ENCODE results near the gene MYO1B. TPM values are rescaled to one million over a fixed set of nuclear protein-coding genes. Genes with fewer than 3 reads are reported as not detected.

The MYO1B gene
- total and polyA plus RNA-seq, 4 donors = 14.1 to 86.4 (median 56.3) TPM

DNA sequence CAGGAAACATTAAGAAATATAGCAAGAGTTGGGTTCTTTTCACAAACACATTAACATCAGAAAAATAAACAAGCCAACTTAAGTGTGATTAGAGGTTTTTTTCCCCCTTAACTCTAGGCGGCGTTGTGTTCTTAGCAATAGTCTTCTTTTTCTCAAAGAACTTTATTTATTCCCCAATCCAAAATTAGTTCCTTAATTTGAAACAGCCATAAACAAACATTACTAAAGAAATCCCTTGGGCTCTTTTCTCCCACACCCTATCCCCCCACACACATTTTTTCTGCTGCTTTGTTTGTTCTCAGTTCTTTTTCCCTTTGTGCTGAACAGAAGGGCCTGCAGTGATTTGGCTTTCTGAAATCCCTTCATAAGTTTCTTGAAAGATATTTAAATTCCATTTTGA is 13.2 kb upstream of the MYO1B start:
- intact Hi-C loops (cut with DNase I) = loop anchor here (5.0 kb wide), 2 partner anchors 265 to 270 kb away; no protein-coding TSS in a partner anchor
- DNase-seq = no peak
- Histone ChIP-seq H3K27ac (ENCODE audit: low read depth in 1 of 2, low read length in 2 of 2) (no peak overlapping the region), H3K9me3 (ENCODE audit: control insufficient read depth, low read length) (no peaks in the 10 kb centered on the region), H3K4me3 (ENCODE audit: low read length in 2 of 2) (no peak overlapping the region), H3K4me1 (ENCODE audit: control insufficient read depth in 1 of 2, insufficient read depth in 2 of 2, low read length in 2 of 2) (peaks cover 0 to 3% of the 10 kb centered on the region in 2 donors), H3K36me3 (ENCODE audit: control insufficient read depth in 1 of 2, insufficient read depth in 2 of 2, low read length in 1 of 2) (no peaks in the 10 kb centered on the region), H3K27me3 (ENCODE audit: control insufficient read depth in 1 of 2, insufficient read depth in 2 of 2, low read length in 1 of 2) (no peaks in the 10 kb centered on the region)
- ATAC-seq (ENCODE audit: low FRiP score) = no peak
- WGBS, 2 donors = 17 to 23% methylated on average over 2 of the region's 2 CpGs

DNA sequence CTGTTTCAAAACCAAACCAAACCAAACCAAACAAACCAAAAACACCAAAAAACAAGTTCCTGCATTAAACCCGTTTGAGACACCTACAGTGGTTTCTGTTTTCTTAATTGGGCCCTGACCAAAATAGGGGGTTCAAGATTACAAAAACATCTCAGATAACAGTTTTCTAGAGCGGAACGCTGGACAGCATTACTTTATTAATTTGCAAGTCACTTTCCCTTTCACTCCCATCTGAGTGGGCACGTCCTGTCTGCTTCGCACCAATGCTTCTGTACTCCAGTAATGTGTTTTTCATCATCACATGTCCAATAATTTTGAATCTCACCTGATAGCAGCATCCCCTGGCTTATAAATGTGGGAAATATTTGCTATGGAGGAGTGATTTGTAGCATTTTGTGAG is 11.7 kb upstream of the MYO1B start:
- H3K4me1 ChIP-seq (ENCODE audit: control insufficient read depth in 1 of 2, insufficient read depth in 2 of 2, low read length in 2 of 2) = peaks cover 0 to 3% of the 10 kb centered on the region in 2 donors
- no peaks in the 10 kb centered on the region for H3K9me3 ChIP-seq (ENCODE audit: control insufficient read depth, low read length)
- no peak overlapping the region for H3K4me3 ChIP-seq (ENCODE audit: low read length in 2 of 2)
- intact Hi-C loops (cut with DNase I) = loop anchor here (5.0 kb wide), 2 partner anchors 264 to 269 kb away; no protein-coding TSS in a partner anchor
- no peaks in the 10 kb centered on the region for H3K27me3 ChIP-seq (ENCODE audit: control insufficient read depth in 1 of 2, insufficient read depth in 2 of 2, low read length in 1 of 2)
- no peak for ATAC-seq (ENCODE audit: low FRiP score)
- H3K36me3 ChIP-seq (ENCODE audit: control insufficient read depth in 1 of 2, insufficient read depth in 2 of 2, low read length in 1 of 2) = no peaks in the 10 kb centered on the region
- H3K27ac ChIP-seq (ENCODE audit: low read depth in 1 of 2, low read length in 2 of 2) = no peak overlapping the region
- no peak for DNase-seq
- WGBS, 2 donors = 74 to 76% methylated on average over 5 of the region's 5 CpGs

DNA sequence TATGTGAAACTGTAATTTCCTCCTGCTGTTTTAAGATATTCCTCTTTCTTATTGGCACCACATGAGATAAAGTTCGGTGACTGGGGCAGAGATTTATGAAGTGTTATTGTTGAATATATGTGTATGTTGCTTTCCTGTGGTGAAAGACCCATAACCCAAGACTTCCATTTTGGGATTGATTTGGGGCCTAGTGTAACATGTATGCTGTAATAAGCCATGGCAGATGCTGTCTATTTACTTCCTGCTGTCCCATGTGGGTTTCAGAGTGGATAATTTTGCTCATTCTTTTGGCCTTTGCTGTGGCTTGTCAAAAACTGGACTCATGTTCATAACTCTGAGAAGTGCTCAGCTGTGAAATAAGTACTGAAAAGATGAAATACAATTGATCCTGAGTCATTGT is 10.8 kb upstream of the MYO1B start:
- DNase-seq (no peak), ATAC-seq (ENCODE audit: low FRiP score) (no peak)
- peaks cover 0 to 3% of the 10 kb centered on the region in 2 donors for H3K4me1 ChIP-seq (ENCODE audit: control insufficient read depth in 1 of 2, insufficient read depth in 2 of 2, low read length in 2 of 2)
- H3K27ac ChIP-seq (ENCODE audit: low read depth in 1 of 2, low read length in 2 of 2) = no peak overlapping the region
- no peaks in the 10 kb centered on the region for H3K9me3 ChIP-seq (ENCODE audit: control insufficient read depth, low read length)
- 71 to 89% methylated on average over 1 of the region's 1 CpG for WGBS, 2 donors
- no peaks in the 10 kb centered on the region for H3K27me3 ChIP-seq (ENCODE audit: control insufficient read depth in 1 of 2, insufficient read depth in 2 of 2, low read length in 1 of 2)
- intact Hi-C loops (cut with DNase I) = loop anchor here (5.0 kb wide), 2 partner anchors 263 to 268 kb away; no protein-coding TSS in a partner anchor
- no peak overlapping the region for H3K4me3 ChIP-seq (ENCODE audit: low read length in 2 of 2)
- H3K36me3 ChIP-seq (ENCODE audit: control insufficient read depth in 1 of 2, insufficient read depth in 2 of 2, low read length in 1 of 2) = no peaks in the 10 kb centered on the region

DNA sequence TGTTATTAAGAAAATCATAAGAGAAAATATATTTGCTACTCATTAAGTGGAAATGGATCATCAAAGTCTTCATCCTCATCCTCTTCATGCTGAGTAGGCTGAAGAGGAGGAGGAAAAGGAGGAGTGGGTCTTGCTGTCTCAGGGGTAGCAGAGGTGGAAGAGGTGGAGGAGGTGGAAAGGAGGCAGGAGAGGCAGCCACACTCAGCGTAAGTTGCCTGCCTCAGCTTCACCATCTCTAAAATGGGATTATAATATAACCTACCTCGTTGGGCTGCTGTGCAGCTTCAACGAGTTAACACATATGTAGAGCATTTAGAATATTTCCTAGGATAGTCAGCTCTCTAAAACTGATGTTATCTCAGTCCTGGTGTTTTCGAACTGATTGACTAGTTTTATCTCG is 4.3 kb upstream of the MYO1B start:
- Histone ChIP-seq H3K9me3 (ENCODE audit: control insufficient read depth, low read length) (no peaks in the 10 kb centered on the region), H3K27me3 (ENCODE audit: control insufficient read depth in 1 of 2, insufficient read depth in 2 of 2, low read length in 1 of 2) (no peaks in the 10 kb centered on the region), H3K4me1 (ENCODE audit: control insufficient read depth in 1 of 2, insufficient read depth in 2 of 2, low read length in 2 of 2) (no peaks in the 10 kb centered on the region), H3K4me3 (ENCODE audit: low read length in 2 of 2) (no peak overlapping the region), H3K36me3 (ENCODE audit: control insufficient read depth in 1 of 2, insufficient read depth in 2 of 2, low read length in 1 of 2) (no peaks in the 10 kb centered on the region), H3K27ac (ENCODE audit: low read depth in 1 of 2, low read length in 2 of 2) (no peak overlapping the region)
- ATAC-seq (ENCODE audit: low FRiP score) (no peak), DNase-seq (no peak)
- intact Hi-C loops (cut with DNase I) = loop anchor here in 1 of 2 donors (10.0 kb wide), 1 partner anchor 124 kb away; no protein-coding TSS in a partner anchor
- WGBS, 2 donors = 96 to 97% methylated on average over 5 of the region's 5 CpGs

DNA sequence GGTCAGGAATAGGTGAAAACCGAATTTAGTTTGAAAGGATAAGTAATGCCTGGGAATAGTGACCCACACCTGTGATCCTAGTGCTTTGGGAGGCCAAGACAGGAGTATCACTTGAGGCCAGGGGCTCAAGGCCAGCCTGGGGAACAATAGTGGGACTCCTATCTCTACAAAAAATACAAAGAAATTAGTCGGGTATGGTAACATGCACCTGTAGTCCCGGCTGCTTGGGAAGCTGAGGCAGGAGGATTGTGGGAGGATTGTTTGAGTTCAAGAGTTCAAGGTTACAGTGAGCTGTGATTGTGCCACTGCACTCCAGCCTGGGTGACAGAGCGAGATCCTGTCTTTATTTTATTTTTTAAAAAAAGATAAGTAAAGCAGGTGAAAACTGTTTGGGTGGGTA is 3.8 kb upstream of the MYO1B start:
- Histone ChIP-seq H3K9me3 (ENCODE audit: control insufficient read depth, low read length) (no peaks in the 10 kb centered on the region), H3K4me1 (ENCODE audit: control insufficient read depth in 1 of 2, insufficient read depth in 2 of 2, low read length in 2 of 2) (no peaks in the 10 kb centered on the region), H3K4me3 (ENCODE audit: low read length in 2 of 2) (no peak overlapping the region), H3K27me3 (ENCODE audit: control insufficient read depth in 1 of 2, insufficient read depth in 2 of 2, low read length in 1 of 2) (no peaks in the 10 kb centered on the region), H3K27ac (ENCODE audit: low read depth in 1 of 2, low read length in 2 of 2) (no peak overlapping the region), H3K36me3 (ENCODE audit: control insufficient read depth in 1 of 2, insufficient read depth in 2 of 2, low read length in 1 of 2) (no peaks in the 10 kb centered on the region)
- 94% methylated on average over 4 of the region's 4 CpGs for WGBS, 2 donors
- DNase-seq = no peak
- intact Hi-C loops (cut with DNase I) = loop anchor here in 1 of 2 donors (10.0 kb wide), 1 partner anchor 123 kb away; no protein-coding TSS in a partner anchor
- no peak for ATAC-seq (ENCODE audit: low FRiP score)

DNA sequence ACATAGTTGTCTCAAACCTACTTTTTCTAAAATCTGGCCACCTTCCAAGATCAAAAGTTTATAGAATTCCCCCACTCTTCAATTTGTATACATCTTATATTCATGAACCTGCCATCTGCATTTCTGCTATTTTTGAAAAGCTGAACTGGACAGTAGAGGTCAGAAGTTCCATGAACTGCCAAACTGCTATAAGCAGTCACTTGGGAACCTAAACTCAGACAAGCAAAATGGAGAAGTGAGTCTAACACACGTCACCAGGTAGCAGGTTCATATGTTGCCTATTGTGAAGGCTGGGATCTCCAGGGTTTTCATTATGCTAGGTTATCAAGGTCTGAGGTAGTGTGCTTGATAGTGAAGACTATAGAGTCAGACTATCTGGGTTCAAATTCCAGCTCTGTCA is 2.0 kb upstream of the MYO1B start:
- 77 to 80% methylated on average over 1 of the region's 1 CpG for WGBS, 2 donors
- H3K27ac ChIP-seq (ENCODE audit: low read depth in 1 of 2, low read length in 2 of 2) = no peak overlapping the region
- DNase-seq (no peak), ATAC-seq (ENCODE audit: low FRiP score) (no peak)
- no peaks in the 10 kb centered on the region for H3K27me3 ChIP-seq (ENCODE audit: control insufficient read depth in 1 of 2, insufficient read depth in 2 of 2, low read length in 1 of 2)
- H3K9me3 ChIP-seq (ENCODE audit: control insufficient read depth, low read length) = no peaks in the 10 kb centered on the region
- H3K4me1 ChIP-seq (ENCODE audit: control insufficient read depth in 1 of 2, insufficient read depth in 2 of 2, low read length in 2 of 2) = no peaks in the 10 kb centered on the region
- no peaks in the 10 kb centered on the region for H3K36me3 ChIP-seq (ENCODE audit: control insufficient read depth in 1 of 2, insufficient read depth in 2 of 2, low read length in 1 of 2)
- intact Hi-C loops (cut with DNase I) = loop anchor here in 1 of 2 donors (10.0 kb wide), 1 partner anchor 122 kb away; no protein-coding TSS in a partner anchor
- no peak overlapping the region for H3K4me3 ChIP-seq (ENCODE audit: low read length in 2 of 2)

DNA sequence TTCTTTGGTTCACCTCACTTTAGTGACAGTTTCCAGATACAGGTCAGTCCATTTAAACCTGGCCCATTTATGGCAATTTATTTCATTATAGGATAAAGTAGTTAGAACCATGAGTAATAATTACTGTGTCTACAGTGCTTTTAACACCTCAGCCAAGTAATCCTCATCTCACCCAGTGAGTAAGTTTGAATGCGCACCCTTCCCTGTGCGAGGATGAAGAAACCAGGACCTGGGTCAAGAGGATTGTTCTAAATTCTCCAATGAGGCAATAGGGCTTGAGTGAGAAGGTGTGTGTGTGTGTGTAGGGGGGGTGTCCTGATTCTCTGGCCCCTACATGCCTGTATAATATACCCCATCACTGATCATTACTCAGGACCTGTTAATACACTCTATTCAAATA is 854 bp upstream of the MYO1B start:
- Histone ChIP-seq H3K27ac (ENCODE audit: low read depth in 1 of 2, low read length in 2 of 2) (no peak overlapping the region), H3K4me3 (ENCODE audit: low read length in 2 of 2) (no peak overlapping the region), H3K9me3 (ENCODE audit: control insufficient read depth, low read length) (no peaks in the 10 kb centered on the region), H3K4me1 (ENCODE audit: control insufficient read depth in 1 of 2, insufficient read depth in 2 of 2, low read length in 2 of 2) (no peaks in the 10 kb centered on the region), H3K27me3 (ENCODE audit: control insufficient read depth in 1 of 2, insufficient read depth in 2 of 2, low read length in 1 of 2) (no peaks in the 10 kb centered on the region), H3K36me3 (ENCODE audit: control insufficient read depth in 1 of 2, insufficient read depth in 2 of 2, low read length in 1 of 2) (no peaks in the 10 kb centered on the region)
- intact Hi-C loops (cut with DNase I) = loop anchor here (2.0 to 10.0 kb wide), 2 partner anchors 120 to 256 kb away; no protein-coding TSS in a partner anchor
- DNase-seq = no peak
- no peak for ATAC-seq (ENCODE audit: low FRiP score)
- WGBS, 2 donors = 90 to 94% methylated on average over 2 of the region's 2 CpGs

DNA sequence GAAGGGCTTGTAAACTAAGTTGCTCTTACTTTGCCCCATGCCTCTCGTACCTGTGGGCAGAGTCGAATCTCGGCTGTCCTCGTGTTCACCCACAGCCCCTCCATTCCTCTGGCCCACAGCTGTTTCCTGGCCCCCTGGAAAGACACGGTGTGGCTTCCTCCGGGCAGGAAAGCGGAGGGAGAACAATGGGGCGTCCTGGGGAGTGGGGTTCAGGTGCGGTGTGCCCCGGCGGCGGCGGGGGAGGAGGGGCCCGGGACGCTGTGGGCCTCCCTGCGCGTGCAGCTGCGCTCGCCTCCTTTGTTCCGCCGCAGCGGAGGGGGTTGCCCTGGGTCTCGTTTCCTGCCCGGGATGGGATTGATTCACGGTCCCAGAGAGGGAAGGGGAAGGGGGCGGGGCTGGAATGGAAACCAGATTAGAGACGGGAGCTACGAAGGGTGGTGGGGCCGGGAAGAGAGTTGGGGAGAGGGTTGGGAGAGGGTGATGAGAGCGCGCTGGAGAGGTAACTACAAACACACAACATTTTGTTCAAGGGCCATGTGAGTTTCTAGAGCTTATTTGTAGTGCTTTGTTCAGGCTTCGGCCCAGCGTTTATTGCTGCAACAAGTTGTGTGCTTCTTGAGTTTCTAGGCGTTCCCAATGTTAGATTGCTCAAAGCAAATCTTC is 796 bp downstream of the MYO1B start:
- peak overlapping the region in 1 of 2 donors; percentile 41 for H3K27ac ChIP-seq (ENCODE audit: low read depth in 1 of 2, low read length in 2 of 2)
- ATAC-seq (ENCODE audit: low FRiP score) (peak; percentile 71), DNase-seq (peak; percentile 76 to 87)
- H3K9me3 ChIP-seq (ENCODE audit: control insufficient read depth, low read length) = no peaks in the 10 kb centered on the region
- 1 to 2% methylated on average over 30 to 34 of the region's 34 CpGs for WGBS, 2 donors
- peak overlapping the region; percentile 72 to 88 for H3K4me3 ChIP-seq (ENCODE audit: low read length in 2 of 2)
- H3K4me1 ChIP-seq (ENCODE audit: control insufficient read depth in 1 of 2, insufficient read depth in 2 of 2, low read length in 2 of 2) = peaks cover 0 to 6% of the 10 kb centered on the region in 2 donors
- H3K36me3 ChIP-seq (ENCODE audit: control insufficient read depth in 1 of 2, insufficient read depth in 2 of 2, low read length in 1 of 2) = no peaks in the 10 kb centered on the region
- H3K27me3 ChIP-seq (ENCODE audit: control insufficient read depth in 1 of 2, insufficient read depth in 2 of 2, low read length in 1 of 2) = no peaks in the 10 kb centered on the region
- intact Hi-C loops (cut with DNase I) = loop anchor here (2.0 to 10.0 kb wide), 6 partner anchors 51 to 255 kb away; no protein-coding TSS in a partner anchor
